Activated T-cell treated with anti-CD3 and anti-CD28 coated beads for 24 hours (primary cell): ENCODE data around the gene VCL.
"Not testable (repeated sequence)": the region's sequence is repeated elsewhere in the genome, so short reads cannot be mapped to it uniquely, and the experiment has no call there.

Experiments used
- DNase-seq: peaks from one replicate; pipeline ENCODE4 v3.0.0-alpha.2; 2020; ENCODE audit warnings: low read depth

The VCL gene

DNA sequence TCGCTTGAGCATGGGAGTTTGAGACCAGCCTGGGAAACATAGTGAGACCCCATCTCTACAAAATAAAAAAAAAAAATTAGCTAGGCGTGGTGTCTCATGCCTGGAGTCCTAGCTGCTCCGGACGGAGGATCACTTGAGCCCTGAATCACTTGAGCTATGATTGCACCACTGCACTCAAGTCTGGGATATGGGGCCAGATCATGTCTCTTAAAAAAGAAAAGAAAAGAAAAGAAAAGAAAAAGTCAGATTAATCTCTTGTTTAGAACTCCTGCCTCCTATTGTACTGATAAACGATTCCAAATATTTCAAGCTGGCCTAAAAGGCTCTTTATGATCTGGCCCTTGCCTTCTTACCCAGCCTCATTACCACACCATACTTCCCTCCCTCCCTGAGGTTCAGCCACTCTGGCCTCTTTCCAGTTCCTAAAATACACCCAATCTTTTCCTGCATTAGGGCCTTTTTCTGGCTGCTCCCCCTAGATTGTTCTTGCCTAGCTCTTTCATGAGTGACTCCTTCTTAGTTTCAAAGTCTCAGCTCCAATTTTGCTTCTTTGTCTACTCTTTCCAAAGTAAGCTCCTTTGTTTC lies 41.7 kb downstream of the VCL start:
- no peak for DNase-seq

DNA sequence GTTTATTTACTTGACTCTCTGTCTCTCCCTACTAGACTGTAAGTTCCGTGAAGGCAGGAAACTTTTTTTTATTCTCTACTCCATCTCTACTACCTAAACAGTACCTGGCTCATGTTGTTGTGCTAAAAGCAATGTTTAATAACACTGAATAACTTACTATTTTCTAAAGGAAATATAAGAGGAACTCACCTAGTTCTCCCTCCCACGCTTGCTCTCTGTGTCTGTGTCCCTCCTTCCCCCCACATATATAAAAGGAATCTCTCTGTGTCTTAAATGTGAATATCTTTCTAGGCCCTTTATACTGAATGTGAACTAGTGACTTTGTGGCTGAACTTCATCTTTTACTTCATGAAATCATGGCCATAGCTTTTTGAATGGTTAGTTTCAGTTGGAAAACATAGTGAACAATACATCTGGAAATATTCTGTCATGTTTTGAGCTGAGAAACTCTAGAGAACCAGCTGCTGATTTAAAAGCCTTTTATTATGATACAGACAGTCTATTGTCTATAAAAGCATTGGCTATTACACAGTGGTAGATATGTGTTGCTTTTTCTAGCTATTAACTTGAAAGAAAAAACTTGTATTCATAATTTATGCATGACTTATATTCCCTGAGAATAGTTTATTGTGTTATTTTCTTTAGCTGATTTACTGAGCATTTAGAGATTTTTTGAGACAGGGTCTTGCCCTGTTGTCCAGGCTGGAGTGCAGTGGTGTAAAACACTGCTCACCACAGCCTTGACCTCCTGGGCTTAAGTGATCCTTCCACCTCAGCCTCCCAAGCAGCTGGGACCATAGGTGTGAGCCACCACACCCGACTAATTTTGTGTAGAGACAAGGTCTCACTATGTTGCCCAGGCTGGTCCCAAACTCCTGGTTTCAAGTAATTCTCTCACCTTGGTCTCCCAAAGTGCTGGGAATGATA lies 42.5 kb downstream of the VCL start:
- no peak for DNase-seq

DNA sequence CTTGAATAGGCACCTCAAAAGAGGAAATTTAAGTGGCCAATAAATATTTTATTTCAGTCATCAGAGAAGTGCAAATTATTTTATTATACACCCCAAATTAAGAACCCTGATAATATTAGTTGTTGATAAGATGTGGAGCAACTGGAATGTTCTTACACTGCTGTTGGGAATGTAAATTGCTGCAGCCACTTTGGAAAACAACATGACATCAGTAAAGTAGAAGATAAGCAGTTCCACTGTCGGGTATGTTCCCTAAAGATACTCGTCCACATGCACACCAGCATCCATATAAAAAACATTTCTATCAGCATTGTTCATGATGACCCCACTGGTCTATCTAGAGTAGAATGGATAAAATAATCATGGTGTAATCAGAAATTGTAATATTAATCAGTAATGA lies 46.5 kb downstream of the VCL start:
- no peak for DNase-seq

DNA sequence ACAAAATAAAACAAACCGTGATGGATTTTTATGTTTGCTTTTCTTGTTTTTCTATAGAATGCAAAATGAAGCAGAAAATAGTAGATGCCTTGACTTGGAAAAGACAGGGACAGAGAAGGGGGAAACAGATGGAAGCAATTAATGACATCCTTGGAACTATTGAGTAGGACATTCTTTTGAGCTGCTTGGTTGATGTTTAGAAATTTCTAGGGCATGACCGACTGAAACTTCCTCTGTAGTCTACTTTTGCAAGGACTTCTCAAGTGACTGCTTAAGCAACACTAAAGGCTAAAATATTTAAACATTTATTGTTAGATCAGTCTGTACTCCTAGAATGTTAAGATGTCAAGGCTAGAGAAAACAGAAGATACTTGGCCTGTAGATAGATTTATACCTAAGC lies 49.4 kb downstream of the VCL start:
- no peak for DNase-seq

DNA sequence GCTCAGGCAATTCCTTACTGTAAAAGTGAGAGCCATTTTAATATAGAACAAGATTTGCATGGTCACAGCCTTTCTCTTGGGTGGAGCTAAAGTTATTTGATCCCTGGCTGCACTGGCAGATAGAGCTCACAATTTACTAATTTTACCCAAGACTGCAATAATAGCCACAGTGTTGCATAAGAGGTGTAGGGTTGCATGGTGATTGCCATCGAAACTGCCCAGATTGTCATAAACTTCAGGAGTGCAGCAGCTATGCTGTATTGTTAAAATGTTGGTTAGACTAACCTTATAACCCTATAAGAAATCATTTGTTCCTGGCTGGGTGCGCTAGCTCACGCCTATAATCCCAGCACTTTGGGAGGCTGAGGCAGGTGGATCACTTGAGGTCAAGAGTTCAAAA lies 50.0 kb downstream of the VCL start:
- DNase-seq: no peak

DNA sequence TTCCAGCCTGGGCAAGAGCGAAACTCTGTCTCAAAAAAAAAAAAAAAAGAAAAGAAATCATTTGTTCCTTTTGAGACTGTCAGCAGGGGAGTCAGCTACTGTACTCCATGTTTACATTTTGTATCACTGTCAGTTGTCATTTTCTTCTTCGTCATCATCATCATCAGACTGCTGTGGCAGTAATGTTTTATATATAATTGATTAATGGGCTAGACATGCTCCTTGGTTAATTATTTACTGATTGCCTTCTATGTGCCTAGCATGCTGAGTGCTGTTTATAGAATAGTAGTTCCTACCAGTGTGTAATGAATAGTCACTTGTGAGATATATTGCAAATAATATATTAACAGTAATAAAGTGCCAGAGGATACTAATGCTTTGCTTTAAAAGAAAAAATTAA lies 50.5 kb downstream of the VCL start:
- no peak for DNase-seq

DNA sequence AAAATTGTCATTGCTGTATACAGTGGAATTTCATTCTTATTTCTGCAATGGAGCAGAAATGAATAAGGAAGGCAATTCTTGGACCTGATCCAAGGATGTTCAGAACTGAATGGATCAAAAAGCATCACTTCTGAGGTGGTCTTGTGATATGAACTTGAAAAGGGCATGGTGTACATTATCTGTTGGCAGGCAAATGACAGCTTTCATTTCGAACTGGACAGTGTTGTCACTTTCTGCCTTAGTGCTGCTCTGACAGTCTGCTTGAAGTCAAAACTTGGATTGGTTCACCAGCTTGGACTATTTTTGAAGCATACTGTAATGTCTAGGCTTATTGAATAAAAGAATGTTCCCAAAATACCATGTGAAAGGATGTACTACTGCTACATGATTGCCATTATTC lies 52.0 kb downstream of the VCL start:
- no peak for DNase-seq

DNA sequence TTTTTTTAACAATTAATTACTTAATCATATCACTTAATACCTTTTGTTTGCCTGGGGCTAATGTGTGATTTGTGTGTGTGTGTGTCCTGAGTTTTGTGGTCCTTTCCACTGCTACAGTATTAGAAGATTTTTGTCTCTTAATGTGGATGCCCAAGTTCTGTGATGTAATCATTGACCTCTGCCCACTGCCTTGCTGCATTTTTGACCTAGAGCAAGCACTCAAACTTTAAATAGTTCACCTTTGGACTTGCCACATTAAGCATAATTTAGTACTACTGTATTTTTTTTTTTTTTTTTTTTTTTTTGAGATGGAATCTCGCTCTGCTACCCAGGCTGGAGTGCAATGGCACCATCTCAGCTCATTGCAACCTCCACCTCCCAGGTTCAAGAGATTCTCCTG lies 52.7 kb downstream of the VCL start:
- no peak for DNase-seq

DNA sequence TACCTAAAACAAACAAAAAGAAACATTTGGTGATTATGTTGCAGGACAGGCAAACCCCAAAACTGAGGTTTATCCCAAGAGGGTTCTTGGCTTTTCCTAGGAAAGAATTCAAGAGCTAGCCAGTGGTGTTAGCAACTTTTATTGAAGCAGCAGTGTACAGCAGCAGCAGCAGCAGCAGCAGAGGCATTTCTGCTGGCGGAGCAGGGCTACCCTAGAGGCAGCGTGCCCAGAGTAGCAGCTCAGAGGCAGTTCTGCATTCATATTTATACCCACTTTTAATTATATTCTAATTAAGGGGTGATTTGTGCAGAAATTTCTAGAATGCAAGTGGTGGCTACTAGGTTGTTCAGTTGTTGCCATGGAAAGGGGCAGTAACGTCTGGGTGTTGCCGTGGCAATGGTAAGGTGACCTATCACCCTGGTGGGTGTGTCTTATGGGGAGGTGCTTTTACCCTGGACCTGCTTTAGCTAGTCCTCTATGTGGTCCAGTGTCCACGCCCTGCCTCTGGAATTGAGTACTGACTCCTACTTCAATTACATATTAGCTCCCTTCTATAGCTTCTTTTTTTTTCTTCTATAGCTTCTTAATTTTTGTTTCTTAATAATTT lies 53.9 kb downstream of the VCL start:
- no peak for DNase-seq

DNA sequence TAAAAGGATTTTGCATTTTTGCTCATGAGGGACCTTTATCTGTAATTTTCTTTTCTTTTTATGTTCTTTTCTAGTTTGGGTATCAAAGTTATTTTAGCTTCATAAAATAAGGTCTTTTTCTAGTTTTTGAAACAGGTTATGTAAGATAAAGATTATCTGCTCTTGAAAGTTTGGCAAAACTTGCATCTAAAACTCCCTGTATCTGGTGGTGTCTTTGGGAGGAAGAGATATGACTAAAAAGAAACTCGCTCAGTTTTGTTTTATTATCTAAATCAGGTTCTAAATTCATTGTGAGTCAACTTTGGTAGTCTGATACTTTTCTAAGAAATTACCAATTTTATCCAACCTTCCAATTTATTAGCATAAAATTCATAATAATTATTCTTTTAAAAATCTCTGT lies 55.1 kb downstream of the VCL start:
- DNase-seq: no peak

DNA sequence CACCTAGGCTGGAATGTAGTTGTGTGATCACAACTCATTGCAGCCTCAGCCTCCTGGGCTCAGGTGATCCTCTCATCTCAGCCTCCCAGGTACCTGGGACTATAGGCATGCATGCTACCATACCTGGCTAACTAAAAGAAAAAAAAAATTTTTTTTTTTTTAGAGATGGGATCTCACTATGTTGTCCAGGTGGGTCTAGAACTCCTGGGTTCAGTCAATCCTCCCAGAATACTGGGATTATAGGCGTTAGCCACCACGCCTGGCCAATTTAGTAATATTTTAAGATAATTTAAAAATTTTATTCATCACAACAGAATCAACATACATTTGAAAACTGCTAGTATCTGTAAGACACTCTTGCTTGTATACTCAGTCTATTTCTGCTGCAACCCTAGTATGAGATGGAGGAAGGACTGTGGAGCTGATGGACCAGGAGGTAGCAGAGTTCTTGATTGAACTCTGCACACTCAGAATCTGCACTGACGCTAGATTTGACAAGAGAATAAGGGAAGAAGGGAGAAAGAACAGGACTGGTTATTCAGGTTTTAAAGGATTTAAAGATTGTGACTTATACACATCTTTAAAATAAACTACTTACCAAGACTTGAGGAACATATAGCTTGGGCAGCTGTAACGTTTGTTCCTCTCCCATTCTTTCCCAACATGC lies 57.6 kb downstream of the VCL start:
- DNase-seq: no peak

DNA sequence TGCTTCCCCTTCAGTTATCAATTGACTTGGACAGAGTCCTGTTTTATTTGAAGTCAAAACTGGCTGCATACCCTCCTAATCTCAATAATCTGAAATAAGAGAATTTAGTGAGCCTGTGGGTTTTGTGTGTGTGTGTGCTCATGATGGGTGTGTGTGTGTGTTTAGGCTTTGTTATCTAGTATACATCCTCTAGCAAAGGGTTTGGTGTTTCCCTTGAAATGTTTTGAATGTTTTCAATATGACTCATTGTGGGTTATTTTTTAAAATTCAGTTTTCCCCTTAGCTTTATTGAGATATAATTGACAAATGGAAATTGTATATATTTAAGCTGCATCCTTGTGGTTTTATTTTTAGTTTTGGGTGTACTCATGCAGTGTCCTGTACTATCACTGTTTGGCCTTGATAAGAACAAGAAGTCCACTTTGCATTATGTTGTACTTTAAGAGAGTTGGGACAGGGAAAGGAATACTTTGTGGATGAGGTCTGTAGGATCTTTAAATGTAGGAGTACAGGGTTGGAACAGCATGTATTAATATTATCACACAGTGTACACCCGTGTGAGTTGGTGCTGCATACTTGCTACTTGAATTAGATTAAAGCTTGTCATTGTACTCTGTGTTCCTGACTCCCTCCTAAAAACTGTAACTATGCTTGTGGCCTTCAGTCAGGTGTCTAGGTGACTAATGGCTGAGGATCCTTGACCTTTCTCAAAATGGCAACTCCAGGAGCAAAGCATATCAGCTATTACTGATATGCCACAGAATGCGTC lies 58.3 kb downstream of the VCL start:
- no peak for DNase-seq

DNA sequence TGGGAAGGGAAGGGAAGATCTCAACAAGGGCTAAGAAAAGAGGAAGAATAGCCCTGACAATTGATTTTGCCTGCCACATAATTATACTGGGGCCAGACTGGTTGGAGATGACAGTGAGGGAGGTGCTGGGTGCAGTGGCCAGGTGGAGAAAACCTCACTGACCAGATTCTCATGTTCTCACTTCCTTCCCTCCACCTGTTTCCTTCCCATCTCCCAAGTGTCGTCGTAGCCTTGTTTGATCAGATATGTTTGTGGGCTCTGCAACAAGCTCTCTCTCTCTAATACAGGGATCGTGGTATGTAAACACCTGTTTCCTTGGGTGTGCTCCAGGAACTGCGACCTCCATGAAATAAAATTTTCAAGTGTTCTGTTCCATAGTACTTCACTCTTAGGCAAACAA lies 60.2 kb downstream of the VCL start:
- DNase-seq: no peak

DNA sequence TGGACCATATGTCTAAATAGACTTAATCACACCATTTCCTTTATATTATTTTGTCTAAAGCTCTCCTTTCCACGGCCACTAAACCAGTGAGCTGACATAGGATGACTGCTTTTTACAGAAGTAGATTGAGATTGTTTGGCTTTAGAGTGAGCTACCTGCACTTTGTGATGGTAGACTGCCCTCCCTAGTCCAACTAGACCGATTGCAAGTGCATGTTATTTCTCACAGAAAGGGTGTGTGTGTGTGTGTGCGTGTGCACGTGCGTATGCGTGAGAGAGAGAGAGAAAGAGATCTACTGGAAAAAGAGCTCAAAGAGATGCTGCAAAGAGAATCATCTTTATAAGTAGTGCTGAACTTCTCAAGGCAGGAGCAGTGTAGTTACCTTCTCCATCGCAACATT lies 60.7 kb downstream of the VCL start:
- DNase-seq: no peak

DNA sequence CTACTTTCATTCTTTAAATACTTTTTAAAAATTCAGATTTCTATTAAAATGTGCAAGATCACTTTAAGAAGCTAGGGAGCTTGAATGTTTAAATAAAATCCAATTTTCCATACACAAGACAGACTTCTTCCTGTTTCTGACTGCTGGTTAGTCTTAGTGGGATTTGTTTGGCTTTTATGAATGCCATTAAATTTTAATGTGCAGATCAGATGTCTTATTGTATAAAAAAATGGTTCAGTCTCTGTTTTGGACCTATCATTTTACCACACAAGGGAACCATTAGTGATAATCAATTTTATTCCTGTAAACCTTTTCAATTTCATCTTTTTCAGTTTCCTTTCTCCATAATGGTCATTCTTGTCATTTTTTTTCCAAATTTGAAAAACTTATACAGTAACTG lies 63.2 kb downstream of the VCL start:
- no peak for DNase-seq

DNA sequence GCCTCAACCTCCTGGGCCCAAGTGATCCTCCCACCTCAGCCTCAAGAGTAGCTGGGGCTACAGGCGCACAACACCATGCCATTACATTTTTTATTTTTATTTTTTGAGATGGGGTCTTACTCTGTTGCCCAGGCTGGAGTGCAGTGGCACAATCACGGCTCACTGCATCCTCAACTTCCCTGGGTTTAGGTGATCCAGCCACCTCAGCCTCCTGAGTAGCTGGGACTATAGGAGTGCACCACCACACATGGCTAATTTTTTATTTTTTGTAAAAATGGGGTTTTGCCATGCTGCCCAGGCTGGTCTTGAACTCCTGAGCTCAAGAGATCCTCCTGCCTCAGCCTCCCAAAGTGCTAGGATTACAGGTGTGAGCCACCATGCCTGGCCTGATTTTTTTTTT lies 64.1 kb downstream of the VCL start:
- not testable (repeated sequence) for DNase-seq

DNA sequence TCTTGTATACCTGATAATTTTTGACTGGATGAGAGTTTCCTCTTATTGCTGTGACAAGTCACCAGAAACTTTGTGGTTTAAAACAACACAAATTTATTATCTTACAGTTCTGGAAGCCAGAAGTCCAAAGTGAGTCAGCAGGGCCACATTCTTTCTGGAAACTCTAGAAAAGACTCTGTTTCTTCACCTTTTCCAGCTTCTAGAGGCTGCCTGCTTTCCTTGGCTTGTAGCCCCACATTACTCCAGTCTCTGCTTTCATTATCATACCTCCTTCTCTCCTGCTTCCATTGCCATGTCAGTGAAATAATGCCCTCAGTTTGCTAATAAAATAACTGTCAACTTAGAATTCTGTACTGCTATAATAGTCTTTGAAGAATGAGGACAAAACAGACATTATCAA lies 65.3 kb downstream of the VCL start:
- DNase-seq: no peak

DNA sequence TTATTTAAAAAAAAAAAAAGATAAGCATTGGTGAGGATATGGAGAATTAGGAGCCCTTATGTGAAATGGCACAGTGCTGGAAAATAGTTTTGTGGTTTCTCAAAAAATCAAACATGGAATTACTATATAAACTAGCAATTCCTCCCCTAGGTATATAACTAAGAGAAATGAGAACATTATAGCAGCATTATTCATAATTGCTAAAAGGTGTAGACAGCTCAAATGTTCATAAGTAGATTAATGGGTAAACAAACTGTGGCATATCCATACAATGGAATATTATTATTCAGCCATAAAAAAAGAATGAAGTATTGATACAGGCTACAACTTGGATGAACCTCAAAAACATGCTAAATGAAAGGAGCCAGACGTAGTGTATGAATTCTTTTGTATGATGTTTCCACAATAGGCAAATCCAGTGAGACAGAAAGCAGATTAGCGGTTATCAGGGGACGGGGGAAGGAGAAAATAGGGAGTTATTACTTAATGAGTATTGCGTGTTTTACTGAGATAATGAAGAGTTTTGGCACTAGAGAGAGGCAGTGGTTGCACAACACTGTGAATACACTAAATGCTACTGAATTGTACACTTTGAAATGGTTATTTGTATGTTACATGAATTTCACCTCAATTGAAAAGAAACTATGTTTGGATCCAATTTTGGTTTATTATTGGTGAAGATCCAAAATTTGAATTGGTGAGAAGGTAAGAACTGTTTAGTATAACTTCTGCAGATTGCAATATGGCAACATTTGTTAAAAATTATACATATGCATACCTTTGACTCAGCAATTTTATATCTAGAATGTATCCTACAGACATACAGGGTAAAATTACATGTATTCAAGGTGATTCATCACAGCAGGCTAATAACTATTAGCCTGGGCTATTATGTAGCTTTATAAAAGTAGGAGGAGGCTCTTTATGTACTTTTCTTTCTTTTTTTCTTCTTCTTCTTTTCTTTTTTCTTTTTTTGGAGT lies 69.7 kb downstream of the VCL start:
- DNase-seq: no peak

DNA sequence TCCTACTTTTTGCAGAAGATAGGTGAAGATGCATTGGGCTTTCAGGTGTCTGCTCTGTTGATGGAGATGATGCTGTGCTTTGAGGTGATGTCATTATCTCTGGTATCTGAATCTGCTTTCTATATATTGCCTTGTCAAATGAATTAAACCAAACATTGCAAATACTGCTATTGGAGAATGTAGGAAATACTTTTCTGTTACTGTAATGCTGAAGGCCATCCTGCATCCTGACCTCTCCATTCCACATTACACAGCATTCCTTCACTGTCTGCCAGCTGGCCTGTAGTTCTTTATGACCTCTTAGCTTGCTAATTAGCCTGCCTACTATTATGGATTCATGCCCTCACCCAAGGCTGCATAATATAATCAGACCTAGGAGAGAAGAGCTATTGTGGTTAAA lies 73.2 kb downstream of the VCL start:
- no peak for DNase-seq

DNA sequence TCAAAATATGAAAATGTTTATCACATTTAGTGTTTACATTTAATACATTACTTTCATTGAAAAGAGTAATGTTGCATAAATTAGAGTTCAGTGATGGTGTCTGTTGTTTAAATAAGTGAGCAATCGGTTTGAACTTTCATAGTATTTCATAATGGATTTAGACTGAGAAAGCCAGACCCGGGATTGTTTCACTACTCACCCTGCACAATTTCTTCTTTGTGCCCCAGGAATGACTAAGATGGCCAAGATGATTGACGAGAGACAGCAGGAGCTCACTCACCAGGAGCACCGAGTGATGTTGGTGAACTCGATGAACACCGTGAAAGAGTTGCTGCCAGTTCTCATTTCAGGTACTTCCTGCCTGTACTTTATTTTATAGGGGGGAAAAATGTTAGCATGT lies 74.6 kb downstream of the VCL start:
- DNase-seq: no peak

DNA sequence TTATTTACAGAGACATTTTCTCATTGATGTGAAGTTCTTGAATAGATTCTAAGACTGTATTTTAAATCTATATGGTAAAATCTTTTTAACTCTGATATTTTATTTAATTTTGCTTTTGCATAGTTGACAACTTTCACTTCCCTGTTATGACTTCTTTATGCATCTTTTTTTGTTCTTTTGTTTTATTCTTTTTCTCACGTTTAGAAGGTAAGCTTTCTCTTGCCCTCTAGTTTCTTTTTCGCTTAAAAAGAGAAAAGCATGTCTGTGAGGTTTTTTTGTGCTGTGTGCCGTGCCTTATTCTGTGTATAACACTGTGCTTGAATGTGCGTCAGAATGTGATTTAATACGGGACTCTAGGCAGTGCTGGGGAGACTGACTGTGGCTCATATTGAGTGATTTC lies 78.0 kb downstream of the VCL start:
- DNase-seq: no peak
